GM23338 (cell line): ENCODE measurements around the gene ECE1. TPM values are rescaled to one million over a fixed set of nuclear protein-coding genes. Genes with fewer than 3 reads are reported as not detected.

Experiments used
- ATAC-seq: fragments of 200-7000 bp; cut with Tn5 transposase; 3 replicates; pipeline ENCODE4 v1.9.1; 2020
- DNase-seq: peaks from one replicate; pipeline ENCODE4 v3.0.0-alpha.2; 2015; ENCODE audit warnings: low spot score
- H2AFZ ChIP-seq: fragments of 200-600 bp; sonication (generic); 2 replicates; pipeline ENCODE4 v1.8.0; 2016; ENCODE audit warnings: antibody characterized with exemption, mild to moderate bottlenecking, moderate library complexity
- H3F3A ChIP-seq: fragments of 200-600 bp; sonication (generic); replicated peaks from 2 replicates; pipeline ENCODE4 v1.8.0; 2017; ENCODE audit warnings: antibody characterized with exemption, mixed run types, low read depth
- H3K27ac ChIP-seq: fragments of 200-600 bp; sonication (generic); 2 replicates; pipeline ENCODE4 v1.6.1; 2016; ENCODE audit warnings: low read depth
- H3K27me3 ChIP-seq: fragments of 200-600 bp; sonication (generic); 2 replicates; pipeline ENCODE4 v1.8.0; 2016; ENCODE audit warnings: mild to moderate bottlenecking, mixed run types, moderate library complexity; ENCODE audit not compliant: insufficient read depth
- H3K36me3 ChIP-seq: fragments of 200-600 bp; sonication (generic); 2 replicates; pipeline ENCODE4 v1.8.0; 2016; ENCODE audit warnings: mild to moderate bottlenecking; ENCODE audit not compliant: insufficient read depth
- H3K4me1 ChIP-seq: fragments of 200-600 bp; sonication (generic); 2 replicates; pipeline ENCODE4 v1.8.0; 2016; ENCODE audit warnings: mild to moderate bottlenecking, moderate library complexity; ENCODE audit not compliant: insufficient read depth
- H3K4me2 ChIP-seq: fragments of 200-600 bp; sonication (generic); 2 replicates; pipeline ENCODE4 v1.7.1; 2017; ENCODE audit warnings: mixed run types
- H3K4me3 ChIP-seq: fragments of 200-600 bp; sonication (generic); 2 replicates; pipeline ENCODE4 v1.6.1; 2016; ENCODE audit warnings: mixed run types
- H3K79me2 ChIP-seq: fragments of 200-600 bp; sonication (generic); replicated peaks from 2 replicates; pipeline ENCODE4 v1.8.0; 2017; ENCODE audit warnings: mild to moderate bottlenecking; ENCODE audit not compliant: insufficient read depth
- H3K9me2 ChIP-seq: fragments of 200-600 bp; sonication (generic); 2 replicates; pipeline ENCODE4 v1.8.0; 2017; ENCODE audit not compliant: insufficient read depth
- H4K20me1 ChIP-seq: fragments of 200-600 bp; sonication (generic); replicated peaks from 2 replicates; pipeline ENCODE4 v1.8.0; 2017; ENCODE audit warnings: mild to moderate bottlenecking; ENCODE audit not compliant: insufficient read depth
- H3K27ac Mint-ChIP-seq: 2 replicates; pipeline ENCODE4 v1.8.0; 2020; ENCODE audit warnings: inconsistent platforms, mild to moderate bottlenecking, moderate library complexity, mixed read lengths
- H3K27me3 Mint-ChIP-seq: 3 replicates; pipeline ENCODE4 v1.8.0; 2022; ENCODE audit warnings: low read depth, mild to moderate bottlenecking, moderate library complexity, mixed read lengths, inconsistent platforms; ENCODE audit not compliant: insufficient read depth, poor library complexity
- H3K36me3 Mint-ChIP-seq: 3 replicates; pipeline ENCODE4 v1.8.0; 2021; ENCODE audit warnings: low read depth, mild to moderate bottlenecking, inconsistent platforms, moderate library complexity, mixed read lengths
- H3K4me1 Mint-ChIP-seq: 3 replicates; pipeline ENCODE4 v1.8.0; 2020; ENCODE audit warnings: mild to moderate bottlenecking, inconsistent platforms, mixed read lengths
- H3K4me3 Mint-ChIP-seq: 3 replicates; pipeline ENCODE4 v1.8.0; 2021; ENCODE audit warnings: moderate library complexity, mild to moderate bottlenecking, inconsistent platforms, mixed read lengths
- H3K9me3 Mint-ChIP-seq: 3 replicates; pipeline ENCODE4 v1.8.0; 2020; ENCODE audit warnings: moderate library complexity, mild to moderate bottlenecking, inconsistent platforms, mixed read lengths
- CREB1 ChIP-seq: fragments of 250-450 bp; sonication (Bioruptor Pico); IDR thresholded peaks from 2 replicates; pipeline ENCODE4 v1.5.0; 2020; ENCODE audit warnings: low read depth, mild to moderate bottlenecking, moderate library complexity
- CTCF ChIP-seq, 2 experiments: fragments of 200-600 bp in 1 of 2; sonication (generic) in 1 of 2; conservative IDR thresholded peaks; 2 replicates each; pipeline versions ENCODE4 v1.5.1 to v1.6.1; 2016 to 2017; ENCODE audit warnings: antibody characterized with exemption in 2 of 2, low read depth in 2 of 2, mild to moderate bottlenecking in 2 of 2, moderate library complexity in 1 of 2
- ETS1 ChIP-seq: IDR thresholded peaks from 2 replicates; pipeline ENCODE4 v1.6.1; 2016; ENCODE audit warnings: antibody characterized with exemption
- EZH2 ChIP-seq: fragments of 200-600 bp; sonication (generic); IDR thresholded peaks from one replicate; pipeline ENCODE4 v1.8.0; 2017; ENCODE audit warnings: antibody characterized with exemption, mild to moderate bottlenecking, low read depth; ENCODE audit not compliant: unreplicated experiment
- EZH2phosphoT487 ChIP-seq: fragments of 200-600 bp; sonication (generic); IDR thresholded peaks from one replicate; pipeline ENCODE4 v1.8.1; 2018; ENCODE audit warnings: antibody characterized with exemption; ENCODE audit not compliant: unreplicated experiment
- JUNB ChIP-seq: IDR thresholded peaks from one replicate; pipeline ENCODE4 v1.6.1; 2016; ENCODE audit warnings: antibody characterized with exemption; ENCODE audit not compliant: unreplicated experiment
- NANOG ChIP-seq: IDR thresholded peaks from 2 replicates; pipeline ENCODE4 v1.6.1; 2016; ENCODE audit warnings: antibody characterized with exemption, borderline replicate concordance
- POLR2AphosphoS5 ChIP-seq: IDR thresholded peaks from 2 replicates; pipeline ENCODE4 v1.6.1; 2016; ENCODE audit warnings: antibody characterized with exemption, low read depth
- REST ChIP-seq: IDR thresholded peaks from one replicate; pipeline ENCODE4 v1.6.1; 2018; ENCODE audit warnings: antibody characterized with exemption; ENCODE audit not compliant: unreplicated experiment
- STAT1 ChIP-seq: IDR thresholded peaks from one replicate; pipeline ENCODE4 v1.6.1; 2016; ENCODE audit warnings: antibody characterized with exemption; ENCODE audit not compliant: unreplicated experiment
- ZNF114 ChIP-seq: fragments of 250-450 bp; sonication (Bioruptor Pico); IDR thresholded peaks from 2 replicates; pipeline ENCODE4 v1.5.0; 2020; ENCODE audit warnings: mild to moderate bottlenecking, moderate library complexity
- ZNF462 ChIP-seq: fragments of 250-450 bp; sonication (Bioruptor Pico); IDR thresholded peaks from 2 replicates; pipeline ENCODE4 v1.5.0; 2020; ENCODE audit warnings: mild to moderate bottlenecking, moderate library complexity
- polyA plus RNA-seq: library from polyadenylated mRNA; unstranded; fragments of >200 nt; fragmentation: Nextera tagmentation; extraction: Ambion mirVana; gene quantifications from 2 replicates; pipeline ENCODE4 v1.2.1, GENCODE V29; 2016
- total RNA-seq: library from RNA; depleted of rRNA; stranded (reverse); fragments of >200 nt; shearing (Covaris generic); gene quantifications from 2 replicates; pipeline ENCODE4 v1.2.3, GENCODE V29; 2014

Gene ECE1
- total and polyA plus RNA-seq, 2 experiments from 2014 or later = 11.0 to 45.0 TPM

- TF ChIP-seq ZNF114 (no peak), ETS1 (no peak), STAT1 (no peak), REST (no peak), EZH2phosphoT487 (no peak), POLR2AphosphoS5 (no peak), NANOG (no peak), JUNB (no peak), CTCF (conservative IDR thresholded peaks at IDR 0.05; ENCODE audit: low read depth in 2 of 2) (no peak)
These were observed 84.1 kb downstream of the ECE1 start (continued) for GRCh38 chr1:21206117-21206516.

- no peaks in the 10 kb centered on the region for H3K4me1 Mint-ChIP-seq
- Histone ChIP-seq H3K4me2 (no peak overlapping the region), H3K27me3 (no peaks in the 10 kb centered on the region), H4K20me1 (no peaks in the 10 kb centered on the region), H3F3A (no peaks in the 10 kb centered on the region), H3K36me3 (no peaks in the 10 kb centered on the region), H3K27ac (no peak overlapping the region), H3K4me1 (no peaks in the 10 kb centered on the region), H2AFZ (no peak overlapping the region), H3K79me2 (no peaks in the 10 kb centered on the region), H3K9me2 (no peaks in the 10 kb centered on the region), H3K4me3 (no peak overlapping the region)
- DNase-seq (peak; percentile 39), ATAC-seq (peak; percentile 40; the same call in 2 of the 3 replicates)
- H3K36me3 Mint-ChIP-seq = no peaks in the 10 kb centered on the region
- H3K4me3 Mint-ChIP-seq = no peak overlapping the region
- no peaks in the 10 kb centered on the region for H3K9me3 Mint-ChIP-seq
- H3K27ac Mint-ChIP-seq = no peak overlapping the region
- H3K27me3 Mint-ChIP-seq = peaks cover 4% of the 10 kb centered on the region
- TF ChIP-seq STAT1 (no peak), ZNF462 (CRISPR knock-in tag) (no peak), CREB1 (CRISPR knock-in tag) (no peak), EZH2 (no peak), JUNB (no peak), POLR2AphosphoS5 (no peak), ZNF114 (no peak), ETS1 (no peak)
These were observed 84.8 kb downstream of the ECE1 start for GRCh38 chr1:21205416-21205815.
